Keratinocyte (primary cell): ENCODE results near the gene ELANE. TPM values are rescaled to one million over a fixed set of nuclear protein-coding genes. Genes with fewer than 3 reads are reported as not detected.
"Not testable (repeated sequence)": the region's sequence is repeated elsewhere in the genome, so short reads cannot be mapped to it uniquely, and the experiment has no call there.

Source experiments
- DNase-seq: peaks from one replicate; pipeline ENCODE4 v3.0.0-alpha.2; 2011; ENCODE audit warnings: low read depth, missing footprints, low spot score
- FAIRE-seq: peaks from 2 replicates; lab custom pipeline; 2011; peaks lifted over from hg19 to GRCh38; lab: Jason Lieb, UNC
- H2AFZ ChIP-seq: 2 replicates; pipeline ENCODE4 v1.6.0; 2012; ENCODE audit warnings: low read length, control low read depth, inconsistent platforms; ENCODE audit not compliant: control insufficient read depth
- H3K27ac ChIP-seq: 2 replicates; pipeline ENCODE4 v1.5.1; 2011; ENCODE audit warnings: low read length; ENCODE audit not compliant: control insufficient read depth, insufficient read depth
- H3K27me3 ChIP-seq: 3 replicates; pipeline ENCODE4 v1.6.0; 2011; ENCODE audit warnings: low read length; ENCODE audit not compliant: control insufficient read depth, insufficient read depth; ENCODE audit errors: extremely low read depth
- H3K36me3 ChIP-seq, 2 experiments: 2 replicates in 1 of 2; 3 replicates in 1 of 2; pipeline ENCODE4 v1.5.1; 2011; ENCODE audit warnings: low read length in 2 of 2, mild to moderate bottlenecking in 1 of 2; ENCODE audit not compliant: control insufficient read depth in 2 of 2, insufficient read depth in 2 of 2; ENCODE audit errors: extremely low read depth in 1 of 2
- H3K4me1 ChIP-seq: 3 replicates; pipeline ENCODE4 v1.5.1; 2011; ENCODE audit warnings: low read length; ENCODE audit not compliant: control insufficient read depth, insufficient read depth; ENCODE audit errors: extremely low read depth
- H3K4me2 ChIP-seq: 3 replicates; pipeline ENCODE4 v1.6.0; 2011; ENCODE audit warnings: low read depth, low read length; ENCODE audit not compliant: control insufficient read depth, insufficient read depth; ENCODE audit errors: extremely low read depth
- H3K4me3 ChIP-seq, 3 experiments: fragments of 200-600 bp in 1 of 3; sonication (generic) in 1 of 3; 2 replicates in 2 of 3; 3 replicates in 1 of 3; pipeline ENCODE4 v1.5.1; 2011 to 2016; ENCODE audit warnings: low read length in 3 of 3, mild to moderate bottlenecking in 3 of 3, control low read depth in 2 of 3, inconsistent platforms in 1 of 3, low read depth in 1 of 3, mixed read lengths in 1 of 3, mixed run types in 1 of 3, moderate library complexity in 1 of 3; ENCODE audit not compliant: control insufficient read depth in 2 of 3, insufficient read depth in 2 of 3; ENCODE audit errors: extremely low read depth in 1 of 3
- H3K79me2 ChIP-seq: 2 replicates; pipeline ENCODE4 v1.6.0; 2012; ENCODE audit warnings: low read length; ENCODE audit not compliant: control insufficient read depth, insufficient read depth
- H3K9ac ChIP-seq: 3 replicates; pipeline ENCODE4 v1.6.0; 2011; ENCODE audit warnings: low read length; ENCODE audit not compliant: control insufficient read depth, insufficient read depth; ENCODE audit errors: extremely low read depth
- H3K9me1 ChIP-seq: 3 replicates; pipeline ENCODE4 v1.6.0; 2011; ENCODE audit warnings: low read length; ENCODE audit not compliant: control insufficient read depth, insufficient read depth; ENCODE audit errors: extremely low read depth
- H3K9me3 ChIP-seq: 2 replicates; pipeline ENCODE4 v1.5.1; 2012; ENCODE audit warnings: low read depth, low read length; ENCODE audit not compliant: control insufficient read depth
- H4K20me1 ChIP-seq: 3 replicates; pipeline ENCODE4 v1.6.0; 2011; ENCODE audit warnings: low read length; ENCODE audit not compliant: control insufficient read depth, insufficient read depth; ENCODE audit errors: extremely low read depth
- CTCF ChIP-seq, 3 experiments: IDR thresholded peaks in 1 of 3; conservative IDR thresholded peaks in 1 of 3; optimal IDR thresholded peaks in 1 of 3; 2 replicates in 2 of 3; 3 replicates in 1 of 3; pipeline versions ENCODE3 to v1.5.1; 2011; ENCODE audit warnings: low read length in 3 of 3, mild to moderate bottlenecking in 3 of 3, moderate library complexity in 2 of 3, control low read depth in 1 of 3, inconsistent platforms in 1 of 3; ENCODE audit not compliant: insufficient read depth in 2 of 3; ENCODE audit errors: extremely low read depth in 1 of 3
- EZH2 ChIP-seq: IDR thresholded peaks from one replicate; pipeline ENCODE4 v1.6.1; 2012; ENCODE audit warnings: inconsistent platforms, mild to moderate bottlenecking, low read length, moderate library complexity
- dilution Hi-C: fragments of 300-500 bp; cut with MboI; formaldehyde crosslinking; loops from one replicate; pipeline ENCODE4 v1.7.0; 2020; ENCODE audit warnings: low sequenced_read_pairs; ENCODE audit not compliant: extremely low pct_ligation_motif_present
- polyA plus RNA-seq, 5 experiments: library from polyadenylated mRNA; depleted of rRNA in 3 of 5; stranded (reverse) in 3 of 5; stranded (forward) in 1 of 5; unstranded in 1 of 5; fragments of >200 nt; gene quantifications; 1 replicate in 1 of 5; 2 replicates in 3 of 5; 3 replicates in 1 of 5; pipeline versions ENCODE4 v1.2.1 to v1.2.3, GENCODE V29; 2011 to 2012; ENCODE audit warnings: missing spikeins in 2 of 5, low read depth in 1 of 5, low replicate concordance in 1 of 5

Gene ELANE
- polyA plus RNA-seq, 1 donor (not counting 4 experiments of a cell fraction or from before 2014, with no cell fraction given), result not detected

GRCh38 chr19:848386-848921 lies 3.6 kb upstream of the ELANE start:
- no peaks in the 10 kb centered on the region for H3K9me3 ChIP-seq
- peaks cover 58% of the 10 kb centered on the region for H3K27me3 ChIP-seq
- H2AFZ ChIP-seq, result no peak overlapping the region
- dilution Hi-C loops, result no loop called here
- FAIRE-seq, result no peak
- H3K9ac ChIP-seq, result no peak overlapping the region
- H3K4me1 ChIP-seq, result peaks cover 4% of the 10 kb centered on the region
- no peaks in the 10 kb centered on the region for H3K9me1 ChIP-seq
- H4K20me1 ChIP-seq, result peaks cover 4% of the 10 kb centered on the region
- DNase-seq, result no peak
- no peak overlapping the region for H3K27ac ChIP-seq
- no peaks in the 10 kb centered on the region for H3K79me2 ChIP-seq
- H3K4me2 ChIP-seq, result no peak overlapping the region
- H3K36me3 ChIP-seq, result no peaks in the 10 kb centered on the region
- H3K4me3 ChIP-seq, result no peak overlapping the region
- TF ChIP-seq EZH2, result no peak
- TF ChIP-seq CTCF (optimal IDR thresholded peaks at IDR 0.05 in 1 of 3, IDR thresholded peaks at IDR 0.05 in 1 of 3, conservative IDR thresholded peaks at IDR 0.05 in 1 of 3; ENCODE audit: extremely low read depth in 1 of 3, insufficient read depth in 2 of 3, low read length in 3 of 3), result no peak

GRCh38 chr19:849195-849594 lies 2.9 kb upstream of the ELANE start:
- H3K4me1 ChIP-seq, dilution Hi-C loops, DNase-seq, H3K4me2 ChIP-seq, H3K79me2 ChIP-seq, H3K36me3 ChIP-seq, H3K9me1 ChIP-seq, H3K9me3 ChIP-seq, FAIRE-seq, H3K27ac ChIP-seq, H4K20me1 ChIP-seq, H3K9ac ChIP-seq, H3K4me3 ChIP-seq, H2AFZ ChIP-seq: not testable (repeated sequence)
- H3K27me3 ChIP-seq, result peaks cover 56% of the 10 kb centered on the region
